Lower lobe of right lung (tissue), 2 donors: ENCODE results near the gene SPATA20. TPM values are rescaled to one million over a fixed set of nuclear protein-coding genes. Genes with fewer than 3 reads are reported as not detected.

ENCODE experiments used
- ATAC-seq, 2 donors: fragments of 200-7000 bp; cut with Tn5 transposase; one replicate each; pipeline ENCODE4 v1.9.1; 2020 to 2022; ENCODE audit warnings: mild to moderate bottlenecking in 2 of 2, moderate library complexity in 2 of 2
- DNase-seq: peaks from one replicate; pipeline ENCODE4 v3.0.0-alpha.2; 2020
- H3K27ac ChIP-seq: fragments of 200-600 bp; one replicate; pipeline ENCODE4 v1.8.0; 2022
- H3K27me3 ChIP-seq: fragments of 200-600 bp; one replicate; pipeline ENCODE4 v1.8.0; 2022; ENCODE audit warnings: low read depth
- H3K36me3 ChIP-seq: fragments of 200-600 bp; one replicate; pipeline ENCODE4 v1.8.0; 2022; ENCODE audit warnings: mild to moderate bottlenecking
- H3K4me1 ChIP-seq: fragments of 200-600 bp; one replicate; pipeline ENCODE4 v1.8.0; 2022
- H3K4me3 ChIP-seq: fragments of 200-600 bp; one replicate; pipeline ENCODE4 v1.8.0; 2022; ENCODE audit warnings: mild to moderate bottlenecking
- H3K9me3 ChIP-seq: fragments of 200-600 bp; one replicate; pipeline ENCODE4 v1.8.0; 2022
- CTCF ChIP-seq: fragments of 200-600 bp; IDR thresholded peaks from one replicate; pipeline ENCODE4 v1.8.0; 2022; ENCODE audit warnings: antibody characterized with exemption, mild to moderate bottlenecking
- intact Hi-C: fragments of 100-400 bp; cut with DNase I; formaldehyde crosslinking; loops from one replicate; pipeline ENCODE4 v1.11.0; 2022
- total RNA-seq: library from RNA; stranded (reverse); fragmentation: NEBNext Ultra II Directional; extraction: Animal tissue kit (Norgen Biotek cat#: 25700); gene quantifications from one replicate; pipeline ENCODE4 v1.2.1, GENCODE V29; 2021
- donor health status: DM: no; HTN: yes; CAD: no; lungs with severe emphysema.

SPATA20 gene
- total RNA-seq, 1 donor from 2014 or later = 29.7 TPM

GRCh38 chr17:50570528-50570927, 23.6 kb downstream of the SPATA20 start:
- DNase-seq (no peak), ATAC-seq (no peak)
- H3K4me1 ChIP-seq = no peaks in the 10 kb centered on the region
- H3K36me3 ChIP-seq = no peaks in the 10 kb centered on the region
- H3K9me3 ChIP-seq = no peaks in the 10 kb centered on the region
- intact Hi-C loops = no loop called here
- H3K27ac ChIP-seq = no peak overlapping the region
- H3K27me3 ChIP-seq = peaks cover 13% of the 10 kb centered on the region
- no peak for TF ChIP-seq CTCF
- no peak overlapping the region for H3K4me3 ChIP-seq

- no peaks in the 10 kb centered on the region for H3K9me3 ChIP-seq
- no peaks in the 10 kb centered on the region for H3K36me3 ChIP-seq
- H3K4me3 ChIP-seq = no peak overlapping the region
- no peak for TF ChIP-seq CTCF
- DNase-seq (no peak), ATAC-seq (no peak)
- intact Hi-C loops = no loop called here
- H3K4me1 ChIP-seq = no peaks in the 10 kb centered on the region
- no peak overlapping the region for H3K27ac ChIP-seq
- peaks cover 3% of the 10 kb centered on the region for H3K27me3 ChIP-seq
Observed at GRCh38 chr17:50571681-50572080, 24.7 kb downstream of the SPATA20 start.

GRCh38 chr17:50572541-50572940, 25.6 kb downstream of the SPATA20 start:
- no peaks in the 10 kb centered on the region for H3K36me3 ChIP-seq
- DNase-seq (no peak), ATAC-seq (no peak)
- H3K4me3 ChIP-seq = no peak overlapping the region
- no peaks in the 10 kb centered on the region for H3K4me1 ChIP-seq
- no peak for TF ChIP-seq CTCF
- no peak overlapping the region for H3K27ac ChIP-seq
- peaks cover 2% of the 10 kb centered on the region for H3K27me3 ChIP-seq
- intact Hi-C loops = no loop called here
- H3K9me3 ChIP-seq = no peaks in the 10 kb centered on the region

- no peak for DNase-seq
- no peak overlapping the region for H3K4me3 ChIP-seq
- no peaks in the 10 kb centered on the region for H3K9me3 ChIP-seq
- no peaks in the 10 kb centered on the region for H3K4me1 ChIP-seq
- H3K36me3 ChIP-seq = no peaks in the 10 kb centered on the region
- intact Hi-C loops = no loop called here
- H3K27ac ChIP-seq = no peak overlapping the region
- ATAC-seq = no peak
- no peak for TF ChIP-seq CTCF
- H3K27me3 ChIP-seq = peaks cover 6% of the 10 kb centered on the region
Observed at GRCh38 chr17:50573866-50574611, 27.1 kb downstream of the SPATA20 start.

GRCh38 chr17:50575581-50576210, 28.7 kb downstream of the SPATA20 start:
- no peak for DNase-seq
- Histone ChIP-seq H3K36me3 (no peaks in the 10 kb centered on the region), H3K4me3 (no peak overlapping the region), H3K27me3 (peaks cover 10% of the 10 kb centered on the region), H3K9me3 (no peaks in the 10 kb centered on the region), H3K27ac (no peak overlapping the region), H3K4me1 (no peaks in the 10 kb centered on the region)
- ATAC-seq = no peak
- intact Hi-C loops = no loop called here
- no peak for TF ChIP-seq CTCF
